Heart left ventricle (tissue), 16 donors: ENCODE data around the gene DPEP3. TPM values are rescaled to one million over a fixed set of nuclear protein-coding genes. Genes with fewer than 3 reads are reported as not detected.
A peak's percentile ranks its signal among the peaks of the same experiment; 100 is the strongest.

ENCODE experiments used
- ATAC-seq, 4 donors: fragments of 200-7000 bp; cut with Tn5 transposase; one replicate each; pipeline ENCODE4 v1.9.1; 2020 to 2022; ENCODE audit warnings: moderate library complexity in 4 of 4, mild to moderate bottlenecking in 3 of 4, moderate number of reproducible peaks in 1 of 4
- DNase-seq, 5 donors: peaks; one replicate each; pipeline ENCODE4 v3.0.0-alpha.2; 2020
- H3K27ac ChIP-seq, 12 donors: fragments of 200-600 bp; sonication (generic) in 4 of 12; one replicate each; pipeline versions ENCODE4 v1.5.0 to v1.8.0; 2016 to 2022; ENCODE audit warnings: mild to moderate bottlenecking in 2 of 12
- H3K27me3 ChIP-seq, 9 donors: fragments of 200-600 bp; sonication (generic) in 2 of 9; one replicate each; pipeline versions ENCODE4 v1.5.1 to v1.8.0; 2016 to 2022; ENCODE audit warnings: mild to moderate bottlenecking in 3 of 9
- H3K36me3 ChIP-seq, 9 donors: fragments of 200-600 bp; sonication (generic) in 2 of 9; one replicate each; pipeline versions ENCODE4 v1.5.0 to v1.8.0; 2018 to 2022; ENCODE audit warnings: mild to moderate bottlenecking in 2 of 9
- H3K4me1 ChIP-seq, 12 donors: fragments of 200-600 bp; sonication (generic) in 4 of 12; one replicate each; pipeline versions ENCODE4 v1.5.0 to v1.8.0; 2016 to 2022; ENCODE audit warnings: mild to moderate bottlenecking in 3 of 12
- H3K4me3 ChIP-seq, 12 donors: fragments of 200-600 bp; sonication (generic) in 4 of 12; one replicate each; pipeline versions ENCODE4 v1.5.0 to v1.8.0; 2017 to 2022; ENCODE audit warnings: mild to moderate bottlenecking in 9 of 12, moderate library complexity in 4 of 12
- H3K9me3 ChIP-seq, 12 donors: fragments of 200-600 bp; sonication (generic) in 4 of 12; one replicate each; pipeline versions ENCODE4 v1.5.0 to v1.8.0; 2016 to 2022; ENCODE audit warnings: mild to moderate bottlenecking in 1 of 12
- CTCF ChIP-seq, 12 donors: fragments of 200-600 bp; sonication (generic) in 4 of 12; IDR thresholded peaks; one replicate each; pipeline versions ENCODE4 v1.5.0 to v1.8.0; 2018 to 2022; ENCODE audit warnings: antibody characterized with exemption in 12 of 12, mild to moderate bottlenecking in 5 of 12
- POLR2A ChIP-seq, 2 donors: fragments of 450-650 bp; IDR thresholded peaks; one replicate each; pipeline ENCODE4 v1.6.1; 2017; ENCODE audit warnings: antibody characterized with exemption in 2 of 2, mild to moderate bottlenecking in 2 of 2, moderate library complexity in 2 of 2
- WGBS, 4 donors: extraction: QIAGEN DNeasy Blood & Tissue Kit in 2 of 4; methylation state at CpG; one replicate each; pipeline versions ENCODE4 v1.1.5 to v1.1.7; 2013 to 2018; 5-methylcytosine and 5-hydroxymethylcytosine counted together
- intact Hi-C, 10 donors: fragments of 100-400 bp; cut with DNase I; formaldehyde crosslinking; loops; one replicate each; pipeline versions ENCODE4 v1.11.1 to v1.14.2; 2022
- polyA plus RNA-seq, 2 donors: library from polyadenylated mRNA; stranded (reverse); fragments of 200-250 nt; gene quantifications; one replicate each; pipeline ENCODE4 v1.2.3, GENCODE V29; 2013
- total RNA-seq, 9 donors: library from RNA; depleted of rRNA in 2 of 9; stranded (reverse); fragments of >200 nt in 2 of 9; fragmentation: NEBNext Ultra II Directional in 3 of 9; extraction: Animal tissue kit (Norgen Biotek cat#: 25700) in 3 of 9; gene quantifications; one replicate each; pipeline versions ENCODE4 v1.1.0 to v1.2.4, GENCODE V29; 2016 to 2023
- donor health status: ischemic (EF 13 %, LVEDD 7.1; RV severe dilation, severe dysfunction).
- donor health status: healthy with polysubstance abuse.
- donor health status: DM: no; HTN: yes; CAD: no.
- donor health status: DM: no; HTN: no; CAD: no.
- donor health status: ischemic (EF 25% LVEDD 6.9; RV normal size, moderate dysfunction).
- donor health status: ischemic (EF 25% LVEDD 5.7; RV mildly dilated, moderate dysfunction).
- donor health status: healthy.
- donor health status: DM: yes; HTN: yes; CAD: no.
- donor health status: ischemic (EF 35%, LVEDD 5.7; RV mildly dilated, moderate dysfunction).
- donor health status: nonischemic (EF 11% LVEDD 7.7; RV severe dilation, severe dysfunction).
- donor health status: DM: yes; HTN: yes; CAD: no.
- donor health status: PGD.
- donor health status: ischemic (EF 29% LVEDD 5.4; RV normal size, mild dysfunction).
- donor health status: nonischemic (EF 23%, LVEDD 6.1; RV moderate dilation, normal function).

The DPEP3 gene
- total and polyA plus RNA-seq, 11 donors: 0.13 to 0.16 TPM; not detected in 9

- Histone ChIP-seq H3K27ac (no peak overlapping the region), H3K36me3 (peaks cover 15 to 100% (median 100%) of the 10 kb centered on the region in 9 donors), H3K4me3 (no peak overlapping the region), H3K9me3 (no peaks in the 10 kb centered on the region), H3K4me1 (peaks cover 2 to 57% (median 27%) of the 10 kb centered on the region in 12 donors), H3K27me3 (no peaks in the 10 kb centered on the region)
- ATAC-seq: no peak
- 87 to 100% (median 90%) methylated on average over 1 to 11 of the region's 11 CpGs for WGBS, 4 donors
- TF ChIP-seq CTCF (IDR thresholded peaks at IDR 0.05) (no peak), POLR2A (IDR thresholded peaks at IDR 0.05) (no peak)
- intact Hi-C loops: no loop called here
- DNase-seq: peak in 1 of 5 donors; percentile 7
Measured at GRCh38 chr16:67949645-67950044, 30.7 kb downstream of the DPEP3 start.

DNA sequence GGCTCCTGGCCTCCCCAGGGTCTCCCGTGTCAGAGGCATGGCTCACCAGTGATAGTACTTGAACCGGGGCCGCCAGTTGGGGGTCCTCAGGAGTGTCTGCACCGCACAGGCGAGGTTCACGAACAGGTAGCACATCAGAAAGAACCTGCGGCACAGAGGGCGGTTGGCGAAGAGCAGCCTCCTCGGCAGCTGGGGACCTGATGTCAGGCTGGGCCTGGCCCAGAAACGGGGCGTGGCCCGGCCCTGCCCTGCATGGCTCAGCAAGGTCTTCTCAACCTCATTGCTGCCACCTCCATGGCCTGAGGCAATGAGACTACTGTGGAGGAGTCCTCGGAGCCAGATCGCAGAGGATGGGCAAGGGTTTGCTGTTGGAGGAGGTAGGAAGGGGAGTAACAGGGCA, 32.3 kb downstream of the DPEP3 start:
- no peaks in the 10 kb centered on the region for H3K9me3 ChIP-seq
- H3K27ac ChIP-seq: peak overlapping the region in 2 of 12 donors; percentile 8 to 16
- no peak overlapping the region for H3K4me3 ChIP-seq
- TF ChIP-seq POLR2A (IDR thresholded peaks at IDR 0.05): no peak
- no peak for TF ChIP-seq CTCF (IDR thresholded peaks at IDR 0.05)
- H3K27me3 ChIP-seq: no peaks in the 10 kb centered on the region
- peaks cover 4 to 64% (median 41%) of the 10 kb centered on the region in 12 donors for H3K4me1 ChIP-seq
- H3K36me3 ChIP-seq: peaks cover 15 to 100% (median 98%) of the 10 kb centered on the region in 9 donors
- DNase-seq (no peak), ATAC-seq (no peak)
- intact Hi-C loops: no loop called here
- 89 to 95% (median 94%) methylated on average over 12 to 15 of the region's 15 CpGs for WGBS, 4 donors

- TF ChIP-seq POLR2A (IDR thresholded peaks at IDR 0.05) (no peak), CTCF (IDR thresholded peaks at IDR 0.05) (no peak)
- DNase-seq (no peak), ATAC-seq (no peak)
- WGBS, 4 donors: 92 to 93% (median 93%) methylated on average over 17 to 28 of the region's 28 CpGs
- intact Hi-C loops: no loop called here
- Histone ChIP-seq H3K4me1 (peaks cover 4 to 70% (median 42%) of the 10 kb centered on the region in 12 donors), H3K4me3 (no peak overlapping the region), H3K36me3 (peaks cover 15 to 100% (median 98%) of the 10 kb centered on the region in 9 donors), H3K9me3 (no peaks in the 10 kb centered on the region), H3K27me3 (no peaks in the 10 kb centered on the region), H3K27ac (peak overlapping the region in 4 of 12 donors; percentile 18 to 64 (median 34))
Measured at GRCh38 chr16:67946966-67947558, 33.2 kb downstream of the DPEP3 start.

GRCh38 chr16:67946128-67946569, 34.1 kb downstream of the DPEP3 start:
- peaks cover 4 to 64% (median 34%) of the 10 kb centered on the region in 12 donors for H3K4me1 ChIP-seq
- intact Hi-C loops: no loop called here

More at GRCh38 chr16:67946128-67946569, 34.1 kb downstream of the DPEP3 start:
- Histone ChIP-seq H3K36me3 (peaks cover 15 to 99% (median 97%) of the 10 kb centered on the region in 9 donors), H3K9me3 (no peaks in the 10 kb centered on the region), H3K27me3 (no peaks in the 10 kb centered on the region), H3K27ac (peak overlapping the region in 7 of 12 donors; percentile 4 to 89 (median 68)), H3K4me3 (no peak overlapping the region)
- 94 to 96% (median 95%) methylated on average over 20 of the region's 20 CpGs for WGBS, 4 donors
- DNase-seq (no peak), ATAC-seq (no peak)
- TF ChIP-seq CTCF (IDR thresholded peaks at IDR 0.05) (no peak), POLR2A (IDR thresholded peaks at IDR 0.05) (no peak)
